ENCODE results near the gene CUX1. TPM values are rescaled to one million over a fixed set of nuclear protein-coding genes. Genes with fewer than 3 reads are reported as not detected.

CUX1 gene
- total RNA-seq, 1 experiment from 2014 or later, result 39.6 TPM

GRCh38 chr7:102302025-102302424 lies 484.6 kb downstream of the CUX1 start:
- Histone ChIP-seq H3K4me1 (ENCODE audit: insufficient read depth, low read length) (peaks cover 7% of the 10 kb centered on the region), H3K9me2 (replicated peaks; ENCODE audit: low read length) (no peaks in the 10 kb centered on the region), H3K9ac (ENCODE audit: low read length) (no peak overlapping the region), H3K27ac (ENCODE audit: low read length) (no peak overlapping the region), H3K27me3 (ENCODE audit: low read length) (no peaks in the 10 kb centered on the region), H4K20me1 (ENCODE audit: low read length) (no peaks in the 10 kb centered on the region), H3K4me2 (ENCODE audit: low read length) (no peak overlapping the region), H3K79me2 (ENCODE audit: low read length) (no peaks in the 10 kb centered on the region), H3F3A (ENCODE audit: low read length, unreplicated experiment) (no peaks in the 10 kb centered on the region), H3K9me3 (ENCODE audit: low read length) (no peaks in the 10 kb centered on the region), H3K36me3 (ENCODE audit: low read depth, low read length) (no peaks in the 10 kb centered on the region), H3K4me3 (ENCODE audit: low read length) (no peak overlapping the region), H2AFZ (ENCODE audit: low read length) (no peak overlapping the region)
- POLR2A ChIA-PET (ENCODE audit: unreplicated experiment), result no interaction called here
- TF ChIP-seq EZH2phosphoT487 (IDR thresholded peaks at IDR 0.05; ENCODE audit: borderline replicate concordance, low read length), result no peak
- CTCF ChIA-PET, result no interaction called here
- no peak for DNase-seq
- ATAC-seq, result no peak
- no TSS peak for BruUV-seq (replicated peaks)
- intact Hi-C loops (cut with micrococcal nuclease), result no loop called here

- Histone ChIP-seq H3K79me2 (ENCODE audit: low read length) (no peaks in the 10 kb centered on the region), H3K9me2 (replicated peaks; ENCODE audit: low read length) (no peaks in the 10 kb centered on the region), H3K4me3 (ENCODE audit: low read length) (no peak overlapping the region), H3K36me3 (ENCODE audit: low read depth, low read length) (no peaks in the 10 kb centered on the region), H3K4me1 (ENCODE audit: insufficient read depth, low read length) (peaks cover 14% of the 10 kb centered on the region), H4K20me1 (ENCODE audit: low read length) (no peaks in the 10 kb centered on the region), H2AFZ (ENCODE audit: low read length) (no peak overlapping the region), H3K9me3 (ENCODE audit: low read length) (no peaks in the 10 kb centered on the region), H3K4me2 (ENCODE audit: low read length) (no peak overlapping the region), H3K9ac (ENCODE audit: low read length) (no peak overlapping the region), H3F3A (ENCODE audit: low read length, unreplicated experiment) (no peaks in the 10 kb centered on the region), H3K27me3 (ENCODE audit: low read length) (no peaks in the 10 kb centered on the region), H3K27ac (ENCODE audit: low read length) (no peak overlapping the region)
- TF ChIP-seq EZH2 (IDR thresholded peaks at IDR 0.05; ENCODE audit: low read length, unreplicated experiment) (no peak), EZH2phosphoT487 (IDR thresholded peaks at IDR 0.05; ENCODE audit: borderline replicate concordance, low read length) (no peak), CTCF (conservative IDR thresholded peaks at IDR 0.05; ENCODE audit: low read depth, low read length) (no peak)
- ChIA-PET CTCF (no interaction called here), POLR2A (ENCODE audit: unreplicated experiment) (interaction anchor here (0.7 kb wide), 1 partner anchor 949 kb away, joined by 3 read pairs; no protein-coding TSS in a partner anchor)
- DNase-seq (no peak), ATAC-seq (no peak)
- no TSS peak for BruUV-seq (replicated peaks)
- intact Hi-C loops (cut with micrococcal nuclease), result no loop called here
Measured at GRCh38 chr7:102303669-102304422, 486.4 kb downstream of the CUX1 start.

GRCh38 chr7:102304668-102305067 lies 487.2 kb downstream of the CUX1 start:
- Histone ChIP-seq H3K4me1 (ENCODE audit: insufficient read depth, low read length) (peaks cover 14% of the 10 kb centered on the region), H3K4me3 (ENCODE audit: low read length) (no peak overlapping the region), H3K36me3 (ENCODE audit: low read depth, low read length) (no peaks in the 10 kb centered on the region), H3F3A (ENCODE audit: low read length, unreplicated experiment) (no peaks in the 10 kb centered on the region), H3K79me2 (ENCODE audit: low read length) (no peaks in the 10 kb centered on the region), H4K20me1 (ENCODE audit: low read length) (no peaks in the 10 kb centered on the region), H3K4me2 (ENCODE audit: low read length) (no peak overlapping the region), H3K9me2 (replicated peaks; ENCODE audit: low read length) (no peaks in the 10 kb centered on the region), H3K27ac (ENCODE audit: low read length) (no peak overlapping the region), H3K27me3 (ENCODE audit: low read length) (no peaks in the 10 kb centered on the region), H3K9ac (ENCODE audit: low read length) (no peak overlapping the region), H2AFZ (ENCODE audit: low read length) (no peak overlapping the region), H3K9me3 (ENCODE audit: low read length) (no peaks in the 10 kb centered on the region)
- POLR2A ChIA-PET (ENCODE audit: unreplicated experiment), result no interaction called here
- no TSS peak for BruUV-seq (replicated peaks)
- no peak for TF ChIP-seq CTCF (conservative IDR thresholded peaks at IDR 0.05; ENCODE audit: low read depth, low read length)
- no peak for TF ChIP-seq EZH2 (IDR thresholded peaks at IDR 0.05; ENCODE audit: low read length, unreplicated experiment)
- no peak for TF ChIP-seq EZH2phosphoT487 (IDR thresholded peaks at IDR 0.05; ENCODE audit: borderline replicate concordance, low read length)
- CTCF ChIA-PET, result no interaction called here
- intact Hi-C loops (cut with micrococcal nuclease), result no loop called here
- ATAC-seq (no peak), DNase-seq (no peak)
